PC-3 (cell line): Measurements from ENCODE around the gene RBL1. TPM values are rescaled to one million over a fixed set of nuclear protein-coding genes. Genes with fewer than 3 reads are reported as not detected.
"Not testable (repeated sequence)": the region's sequence is repeated elsewhere in the genome, so short reads cannot be mapped to it uniquely, and the experiment has no call there.

Experiments
- ATAC-seq: fragments of 200-7000 bp; cut with Tn5 transposase; 2 replicates; pipeline ENCODE4 v1.9.1; 2020; ENCODE audit warnings: mild to moderate bottlenecking, moderate library complexity
- BruUV-seq: library from RNA; stranded (reverse); fragments of 400-500 nt; replicated peaks from 2 replicates; lab custom pipeline; 2021; lab: Mats Ljungman, UMichigan
- CTCF ChIA-PET: fragments of 300-600 bp; sonication (Branson Sonifier 250); formaldehyde crosslinking; loops from one replicate; lab custom pipeline; 2022; ENCODE audit warnings: antibody characterized with exemption; lab: Charles Lee
- POLR2A ChIA-PET: fragments of 300-600 bp; sonication (Branson Sonifier 250); formaldehyde crosslinking; loops from one replicate; lab custom pipeline; 2022; ENCODE audit warnings: antibody characterized with exemption; ENCODE audit not compliant: unreplicated experiment; lab: Charles Lee
- DNase-seq: peaks from one replicate; pipeline ENCODE4 v3.0.0-alpha.2; 2015
- H2AFZ ChIP-seq: fragments of 300-600 bp; sonication (generic); 2 replicates; pipeline ENCODE4 v1.6.0; 2016; ENCODE audit warnings: antibody characterized with exemption, low read length
- H3F3A ChIP-seq: fragments of 300-600 bp; sonication (generic); one replicate; pipeline ENCODE4 v1.6.0; 2017; ENCODE audit warnings: antibody characterized with exemption, low read length, control low read depth, mild to moderate bottlenecking; ENCODE audit not compliant: unreplicated experiment
- H3K27ac ChIP-seq: fragments of 300-600 bp; sonication (generic); 2 replicates; pipeline ENCODE4 v1.5.1; 2016; ENCODE audit warnings: mild to moderate bottlenecking, low read length
- H3K27me3 ChIP-seq: fragments of 300-600 bp; sonication (generic); 2 replicates; pipeline ENCODE4 v1.6.1; 2016; ENCODE audit warnings: low read length, mixed read lengths
- H3K36me3 ChIP-seq: fragments of 300-600 bp; sonication (generic); 2 replicates; pipeline ENCODE4 v1.6.1; 2016; ENCODE audit warnings: low read depth, mixed run types, low read length, mixed read lengths
- H3K4me1 ChIP-seq: fragments of 300-600 bp; sonication (generic); 2 replicates; pipeline ENCODE4 v1.5.1; 2016; ENCODE audit warnings: low read length; ENCODE audit not compliant: insufficient read depth
- H3K4me2 ChIP-seq: fragments of 300-600 bp; sonication (generic); 2 replicates; pipeline ENCODE4 v1.6.0; 2016; ENCODE audit warnings: low read length
- H3K4me3 ChIP-seq: fragments of 300-600 bp; sonication (generic); 2 replicates; pipeline ENCODE4 v1.5.1; 2016; ENCODE audit warnings: mild to moderate bottlenecking, low read length, mixed read lengths
- H3K79me2 ChIP-seq: fragments of 300-600 bp; sonication (generic); 2 replicates; pipeline ENCODE4 v1.6.1; 2017; ENCODE audit warnings: low read length, mixed read lengths
- H3K9ac ChIP-seq: fragments of 300-600 bp; sonication (generic); 2 replicates; pipeline ENCODE4 v1.6.0; 2016; ENCODE audit warnings: mild to moderate bottlenecking, low read length
- H3K9me2 ChIP-seq: fragments of 300-600 bp; sonication (generic); replicated peaks from 2 replicates; pipeline ENCODE4 v1.6.1; 2016; ENCODE audit warnings: mixed run types, low read length, mixed read lengths
- H3K9me3 ChIP-seq: fragments of 300-600 bp; sonication (generic); 2 replicates; pipeline ENCODE4 v1.6.1; 2016; ENCODE audit warnings: low read length, mixed read lengths
- H4K20me1 ChIP-seq: fragments of 300-600 bp; sonication (generic); 2 replicates; pipeline ENCODE4 v1.6.1; 2016; ENCODE audit warnings: low read length, mixed read lengths
- CTCF ChIP-seq: fragments of 300-600 bp; sonication (generic); conservative IDR thresholded peaks from 2 replicates; pipeline ENCODE4 v1.5.1; 2017; ENCODE audit warnings: antibody characterized with exemption, low read depth, mild to moderate bottlenecking, low read length
- EZH2 ChIP-seq: fragments of 300-600 bp; sonication (generic); IDR thresholded peaks from one replicate; pipeline ENCODE4 v1.6.1; 2017; ENCODE audit warnings: antibody characterized with exemption, mild to moderate bottlenecking, low read length; ENCODE audit not compliant: unreplicated experiment
- intact Hi-C: fragments of 100-400 bp; cut with micrococcal nuclease; formaldehyde crosslinking; loops from 2 replicates; pipeline ENCODE4 v1.9.0; 2023
- total RNA-seq: library from RNA; depleted of rRNA; stranded (reverse); fragments of >200 nt; gene quantifications from 2 replicates; pipeline ENCODE4 v1.2.3, GENCODE V29; 2014

RBL1 gene
- total RNA-seq, 1 experiment from 2014 or later = 41.1 TPM

- ChIA-PET CTCF (interaction anchor here (0.6 to 0.9 kb wide), 2 partner anchors 74 to 183 kb away, joined by 5 to 9 read pairs; no protein-coding TSS in a partner anchor), POLR2A (interaction anchor here (0.6 to 0.7 kb wide), 2 partner anchors 93 to 537 kb away, joined by 4 to 5 read pairs; no protein-coding TSS in a partner anchor)
- Histone ChIP-seq H4K20me1 (no peaks in the 10 kb centered on the region), H3K4me3 (no peak overlapping the region), H3K9me2 (no peaks in the 10 kb centered on the region), H3K4me2 (no peak overlapping the region), H3K4me1 (no peaks in the 10 kb centered on the region), H3F3A (no peaks in the 10 kb centered on the region), H3K27ac (no peak overlapping the region), H3K79me2 (no peaks in the 10 kb centered on the region), H3K27me3 (no peaks in the 10 kb centered on the region), H3K36me3 (no peaks in the 10 kb centered on the region; the same call in 1 of the 2 replicates), H3K9ac (no peak overlapping the region), H2AFZ (no peak overlapping the region), H3K9me3 (no peaks in the 10 kb centered on the region)
- ATAC-seq (peak; percentile 81), DNase-seq (peak; percentile 22)
- TF ChIP-seq EZH2 (no peak), CTCF (0 out of 2 replicates have a peak, but pooled peaks have one; percentile 35)
- BruUV-seq = no TSS peak
- intact Hi-C loops = loop anchor here (1.0 to 5.0 kb wide), 2 partner anchors 73 to 184 kb away; no protein-coding TSS in a partner anchor
These were observed 87.7 kb downstream of the RBL1 start for GRCh38 chr20:37007898-37008649.

- H3K27me3 ChIP-seq, H2AFZ ChIP-seq, CTCF ChIA-PET, H3F3A ChIP-seq, H3K9ac ChIP-seq, H3K36me3 ChIP-seq, H3K4me1 ChIP-seq, H3K9me2 ChIP-seq, ATAC-seq, H3K79me2 ChIP-seq, POLR2A ChIA-PET, H3K4me2 ChIP-seq, H4K20me1 ChIP-seq, BruUV-seq, H3K4me3 ChIP-seq, H3K27ac ChIP-seq, H3K9me3 ChIP-seq, DNase-seq: not testable (repeated sequence)
- intact Hi-C loops = loop anchor here (5.0 kb wide), 1 partner anchor 187 kb away; no protein-coding TSS in a partner anchor
These were observed 90.5 kb downstream of the RBL1 start for GRCh38 chr20:37005062-37005942.

GRCh38 chr20:37001634-37002033 lies 94.2 kb downstream of the RBL1 start:
- POLR2A ChIA-PET, H3F3A ChIP-seq, CTCF ChIA-PET, DNase-seq, H3K79me2 ChIP-seq, H3K27me3 ChIP-seq, H4K20me1 ChIP-seq, H2AFZ ChIP-seq, H3K4me1 ChIP-seq, H3K27ac ChIP-seq, H3K9me3 ChIP-seq, H3K36me3 ChIP-seq, H3K4me2 ChIP-seq, ATAC-seq, H3K9me2 ChIP-seq, intact Hi-C loops, H3K4me3 ChIP-seq, BruUV-seq, H3K9ac ChIP-seq: not testable (repeated sequence)

- H3K4me2 ChIP-seq, CTCF ChIA-PET, H3K9me2 ChIP-seq, ATAC-seq, H3K79me2 ChIP-seq, H2AFZ ChIP-seq, H3K27me3 ChIP-seq, H3K4me1 ChIP-seq, BruUV-seq, POLR2A ChIA-PET, H3K9ac ChIP-seq, H3K9me3 ChIP-seq, H3K36me3 ChIP-seq, DNase-seq, intact Hi-C loops, H3K4me3 ChIP-seq, H4K20me1 ChIP-seq, H3F3A ChIP-seq, H3K27ac ChIP-seq: not testable (repeated sequence)
These were observed 95.6 kb downstream of the RBL1 start for GRCh38 chr20:37000171-37000570.
